Stimulated activated CD8-positive, alpha-beta memory T cell treated with anti-CD3 and anti-CD28 coated beads, Interleukin-2, amount 100 ng/mL, for 48 hours (primary cell): ENCODE results near the gene CTSK.
"Not testable (repeated sequence)": the region's sequence is repeated elsewhere in the genome, so short reads cannot be mapped to it uniquely, and the experiment has no call there.

Experiments used
- DNase-seq, 2 donors: peaks; one replicate each; pipeline ENCODE4 v3.0.0-alpha.2; 2020; ENCODE audit warnings: low read depth in 2 of 2

The CTSK gene

DNA sequence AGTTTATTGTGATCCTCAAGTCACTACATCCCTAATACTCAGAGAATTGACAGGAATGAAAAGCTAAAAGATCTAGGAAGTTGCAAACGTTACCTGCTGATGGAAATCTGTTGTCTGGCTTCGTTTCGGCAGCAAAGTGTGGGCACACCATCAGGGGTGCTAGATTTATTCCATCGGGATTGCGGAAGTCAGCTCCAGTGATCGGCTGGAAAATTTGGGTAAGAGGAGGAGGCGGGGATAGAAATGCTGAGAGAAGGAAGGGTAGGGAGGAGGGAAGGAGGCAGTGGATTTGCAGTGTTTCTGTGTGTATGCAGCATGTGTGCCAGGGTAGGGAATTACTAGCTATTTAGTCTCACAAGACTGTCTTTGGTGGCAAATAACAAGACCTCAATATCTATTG is at the start of gene CTSK:
TSS of gene CTSK (minus strand) at position 140 of the 400 bp plus-strand sequence. CDS start 1,455 bp downstream, outside the sequence.
- DNase-seq = no peak

DNA sequence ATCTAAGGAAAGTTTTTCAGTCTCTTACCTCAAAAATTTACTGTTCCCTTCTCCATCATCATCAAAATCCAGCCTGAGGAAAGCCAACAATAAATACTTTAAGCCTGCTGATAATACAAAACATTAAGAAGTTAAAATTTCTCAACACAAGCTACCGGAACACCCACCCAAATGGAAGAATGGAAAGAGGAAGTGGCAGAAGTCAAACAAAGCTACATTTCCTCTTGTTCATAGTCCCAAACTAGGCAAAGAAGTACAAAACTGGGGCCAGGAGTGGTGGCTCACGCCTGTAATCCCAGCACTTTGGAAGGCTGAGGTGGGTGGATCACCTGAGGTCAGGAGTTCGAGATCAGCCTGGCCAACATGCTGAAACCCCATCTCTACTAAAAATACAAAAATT is 44.7 kb upstream of the CTSK start:
- DNase-seq = not testable (repeated sequence)

DNA sequence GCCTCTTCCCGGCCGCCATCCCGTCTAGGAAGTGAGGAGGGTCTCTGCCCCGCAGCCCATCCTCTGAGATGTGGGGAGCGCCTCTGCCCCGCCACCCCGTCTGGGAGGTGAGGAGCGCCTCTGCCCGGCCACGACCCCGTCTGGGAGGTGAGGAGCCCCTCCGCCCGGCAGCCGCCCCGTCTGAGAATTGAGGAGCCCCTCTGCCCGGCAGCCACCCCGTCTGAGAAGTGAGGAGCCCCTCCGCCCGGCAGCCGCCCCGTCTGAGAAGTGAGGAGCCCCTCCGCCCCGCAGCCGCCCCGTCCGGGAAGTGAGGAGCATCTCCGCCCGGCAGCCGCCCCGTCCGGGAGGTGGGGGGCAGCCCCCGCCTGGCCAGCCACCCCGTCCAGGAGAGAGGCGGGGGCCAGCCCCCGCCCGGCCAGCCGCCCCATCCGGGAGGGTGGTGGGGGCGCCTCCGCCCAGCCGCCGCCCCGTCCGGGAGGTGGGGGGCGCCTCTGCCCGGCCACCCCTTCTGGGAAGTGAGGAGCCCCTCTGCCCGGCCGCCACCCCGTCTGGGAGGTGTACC is 42.8 kb upstream of the CTSK start:
- DNase-seq = not testable (repeated sequence)

DNA sequence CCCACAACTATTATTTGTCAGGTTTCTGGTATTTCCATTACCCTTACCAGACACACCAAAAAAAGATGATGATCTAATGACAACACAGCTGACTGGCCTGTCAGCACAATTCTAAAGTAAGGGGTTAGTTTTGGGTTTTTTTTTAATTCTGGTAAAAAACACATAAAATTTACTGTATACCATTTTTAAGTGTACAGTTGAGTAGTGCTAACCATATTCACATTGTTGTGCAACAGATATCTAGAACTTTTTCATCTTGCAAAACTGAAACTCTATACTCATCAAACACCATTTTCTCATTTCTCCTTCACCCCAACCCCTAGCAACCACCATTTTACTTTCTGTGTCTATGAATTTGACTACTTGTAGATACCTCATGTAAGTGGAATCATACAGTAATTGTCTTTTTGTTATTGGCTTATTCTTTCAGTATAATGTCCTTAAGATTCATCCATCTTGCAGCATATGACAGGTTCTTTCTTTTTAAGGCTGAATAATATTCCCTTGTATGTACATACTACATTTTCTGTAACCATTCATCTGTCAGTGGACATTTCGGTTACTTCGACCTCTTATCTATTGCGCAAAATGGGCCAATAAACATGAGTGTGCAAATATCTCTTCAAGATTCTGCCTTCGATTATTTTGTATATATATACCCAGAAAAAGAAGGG is 38.5 kb upstream of the CTSK start:
- no peak for DNase-seq

DNA sequence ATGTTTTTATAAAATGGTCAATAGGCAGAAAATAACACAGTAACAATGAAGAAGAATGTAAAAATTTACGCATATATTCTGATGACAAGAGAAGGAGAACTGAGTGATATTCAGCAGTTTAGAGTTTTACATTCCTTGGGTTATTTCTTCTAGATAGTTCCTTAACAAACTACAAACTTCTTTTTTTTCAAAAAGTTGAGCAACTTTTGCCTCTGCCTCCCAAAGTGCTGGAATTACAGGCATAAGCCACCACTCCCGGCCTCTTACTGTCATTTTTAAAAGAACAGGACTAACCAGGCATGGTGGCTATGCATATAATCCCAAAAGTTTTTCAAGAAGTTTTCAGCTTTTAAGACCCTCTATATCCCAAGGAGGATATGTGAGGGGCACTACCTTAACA is 35.4 kb upstream of the CTSK start:
- no peak for DNase-seq

DNA sequence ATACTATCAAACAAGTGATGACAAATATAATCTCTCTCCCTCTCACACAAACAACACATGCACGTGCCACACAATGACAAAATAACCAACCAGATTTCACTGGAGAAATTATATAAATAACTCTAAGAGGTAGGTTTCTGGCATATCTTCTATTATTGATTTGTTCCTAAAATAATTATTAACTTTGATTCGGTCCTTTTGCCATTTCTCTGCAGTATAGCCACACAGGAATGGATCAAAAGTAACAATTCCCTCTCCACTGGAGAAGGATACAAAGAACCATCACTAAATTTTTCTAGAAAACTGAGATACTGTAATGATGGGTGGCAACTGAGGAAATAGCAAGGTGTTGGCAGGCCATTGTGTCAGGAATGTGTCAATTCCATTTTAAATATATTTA is 34.9 kb upstream of the CTSK start:
- DNase-seq = no peak

DNA sequence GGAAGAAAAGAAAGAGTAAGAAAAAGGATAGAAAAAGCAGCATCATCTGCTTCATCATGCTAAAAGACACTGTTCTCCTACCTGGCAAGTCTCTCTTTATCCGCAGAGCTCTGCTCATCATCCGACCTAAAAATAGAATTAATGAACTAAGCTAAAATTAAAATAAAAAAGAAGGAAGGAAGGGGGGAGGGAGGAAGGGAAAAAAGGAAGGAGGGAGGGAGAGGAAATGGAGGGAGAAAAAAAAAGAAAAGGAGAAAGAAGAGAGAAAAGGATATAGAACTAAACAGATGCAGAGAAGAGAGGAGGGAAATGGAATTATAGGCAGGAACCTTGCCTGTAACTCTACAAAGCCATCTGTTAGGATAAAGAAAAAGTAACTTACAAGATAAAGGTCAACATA is 34.3 kb upstream of the CTSK start:
- no peak for DNase-seq

DNA sequence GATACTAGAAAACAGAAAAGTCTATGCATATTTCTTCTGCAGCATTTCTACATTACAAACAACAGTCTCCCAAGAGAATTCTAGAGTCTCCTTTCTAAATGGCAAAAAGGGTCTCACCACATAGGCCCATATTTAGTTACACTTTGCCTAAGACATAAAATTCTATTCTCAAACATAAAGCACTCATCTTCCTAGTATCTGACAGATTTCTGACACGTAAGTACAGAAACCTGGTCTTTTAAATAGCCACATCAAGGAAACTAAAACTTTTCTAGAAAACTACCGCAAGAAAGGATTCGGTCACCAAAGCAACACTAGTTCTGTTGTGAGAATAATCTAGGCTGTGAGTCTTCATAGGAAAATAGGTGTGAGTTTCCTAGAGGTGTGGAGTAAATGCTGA is 33.6 kb upstream of the CTSK start:
- no peak for DNase-seq

DNA sequence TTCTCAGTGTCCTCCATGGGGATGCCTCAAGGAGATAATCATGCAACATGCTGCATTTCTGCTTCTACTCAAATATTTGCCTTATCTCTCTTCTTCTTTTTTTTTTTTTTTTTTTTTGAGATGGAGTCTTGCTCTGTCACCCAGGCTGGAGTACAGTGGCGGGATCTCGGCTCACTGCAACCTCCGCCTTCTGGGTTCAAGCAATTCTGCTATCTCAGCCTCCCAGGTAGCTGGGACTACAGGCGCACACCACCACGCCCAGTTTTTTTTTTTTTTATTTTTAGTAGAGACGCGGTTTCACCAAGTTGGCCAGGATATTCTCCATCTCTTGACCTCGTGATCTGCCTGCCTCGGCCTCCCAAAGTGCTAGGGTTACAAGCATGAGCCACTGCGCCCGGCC is 32.8 kb upstream of the CTSK start:
- not testable (repeated sequence) for DNase-seq

DNA sequence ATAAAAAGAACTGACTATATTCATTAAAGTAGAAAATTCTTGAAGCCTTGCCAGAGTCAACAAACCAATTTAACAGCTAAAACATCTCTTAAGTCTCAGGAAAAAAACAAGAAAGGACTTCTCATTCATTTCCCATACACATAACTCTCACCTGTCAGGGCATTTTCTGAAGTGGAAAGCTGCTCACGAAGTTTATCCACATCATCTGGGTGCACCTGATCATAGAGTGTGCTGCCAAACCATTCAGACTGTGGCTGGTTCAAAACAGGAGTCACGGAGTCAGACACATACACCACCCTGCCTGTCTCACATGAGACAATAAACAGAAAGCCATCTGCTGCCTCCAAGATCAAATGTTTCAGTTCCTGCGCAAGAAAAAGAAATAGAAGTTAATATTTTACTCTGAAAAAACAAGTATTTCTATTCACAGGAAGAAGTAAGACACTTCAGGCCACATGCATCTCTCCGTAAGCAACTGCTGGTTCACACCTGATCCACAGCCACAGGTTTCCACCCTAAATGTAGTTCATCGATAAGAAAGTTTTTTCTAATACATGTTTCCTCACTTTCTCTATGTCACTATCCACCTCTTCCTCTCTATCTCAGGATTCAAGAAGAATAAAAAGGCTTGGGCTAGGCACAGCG is 28.2 kb upstream of the CTSK start:
- DNase-seq = no peak

DNA sequence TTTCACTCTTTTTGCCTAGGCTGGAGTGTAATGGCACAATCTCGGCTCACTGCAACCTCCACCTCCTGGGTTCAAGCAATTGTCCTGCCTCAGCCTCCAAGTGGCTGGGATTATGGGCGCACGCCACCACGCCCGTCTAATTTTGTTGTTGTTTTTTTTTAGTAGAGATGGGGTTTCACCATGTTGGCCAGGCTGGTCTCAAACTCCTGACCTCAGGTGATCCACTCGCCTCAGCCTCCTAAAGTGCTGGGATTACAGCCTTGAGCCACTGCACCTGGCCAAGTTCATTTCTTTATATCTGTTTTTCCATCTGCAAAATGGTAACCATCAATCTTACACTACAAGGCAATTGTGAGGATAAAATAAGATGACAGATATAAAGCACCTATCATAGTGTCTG is 25.9 kb upstream of the CTSK start:
- not testable (repeated sequence) for DNase-seq

DNA sequence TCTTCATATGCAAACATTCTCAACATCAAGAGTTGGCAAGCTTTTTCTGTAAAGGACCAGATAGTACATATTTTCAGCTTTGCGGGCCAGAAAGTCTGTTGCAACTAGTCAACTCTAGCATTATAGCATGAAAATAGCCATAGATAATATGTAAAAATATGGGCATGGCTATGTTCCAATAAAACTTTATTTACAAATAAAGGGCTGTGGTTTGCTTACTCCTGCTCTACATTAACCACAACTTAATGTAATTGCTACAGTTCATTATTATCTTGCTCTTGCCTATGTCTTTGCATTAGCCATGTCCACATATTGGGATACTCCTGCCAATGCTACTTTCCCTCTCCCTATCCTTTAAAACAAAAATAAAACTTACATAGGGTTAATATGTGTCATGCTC is 24.5 kb upstream of the CTSK start:
- DNase-seq = no peak

DNA sequence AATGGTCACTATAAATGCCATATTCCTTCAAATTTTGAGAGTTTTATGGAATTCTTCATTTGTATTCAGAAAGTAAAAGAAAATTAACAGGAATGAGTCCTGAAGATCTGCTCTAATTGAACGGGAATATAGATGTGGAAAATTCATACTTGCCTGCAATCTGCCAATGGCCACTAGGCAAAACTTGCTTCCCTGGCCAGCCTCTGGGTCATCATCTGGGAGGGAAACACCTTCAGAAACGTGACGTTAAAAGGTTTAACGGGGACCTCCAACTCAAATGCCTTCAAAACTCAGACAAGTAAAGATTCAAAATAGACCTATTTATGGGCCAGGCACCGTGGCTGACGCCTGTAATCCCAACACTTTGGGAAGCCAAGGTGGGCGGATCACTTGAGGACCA is 21.7 kb upstream of the CTSK start:
- DNase-seq = no peak

DNA sequence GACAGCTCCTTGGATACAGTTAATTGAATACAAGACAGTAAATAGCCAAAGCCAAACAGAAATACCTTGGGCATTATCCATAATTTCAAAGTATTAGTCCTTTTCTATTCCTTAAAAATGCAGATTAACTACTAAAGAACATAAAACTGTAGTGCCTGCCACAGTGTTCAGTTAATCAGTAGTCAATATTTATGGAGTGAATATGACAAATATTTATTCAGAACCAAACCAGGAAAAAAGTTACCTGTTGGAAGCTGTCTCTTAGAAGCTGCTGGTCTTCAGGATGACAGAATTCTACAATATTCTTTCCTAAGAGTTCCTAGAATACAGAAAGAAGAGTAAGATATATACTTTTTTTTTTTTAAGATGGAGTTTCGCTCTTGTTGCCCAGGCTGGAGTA is 18.2 kb upstream of the CTSK start:
- no peak for DNase-seq

DNA sequence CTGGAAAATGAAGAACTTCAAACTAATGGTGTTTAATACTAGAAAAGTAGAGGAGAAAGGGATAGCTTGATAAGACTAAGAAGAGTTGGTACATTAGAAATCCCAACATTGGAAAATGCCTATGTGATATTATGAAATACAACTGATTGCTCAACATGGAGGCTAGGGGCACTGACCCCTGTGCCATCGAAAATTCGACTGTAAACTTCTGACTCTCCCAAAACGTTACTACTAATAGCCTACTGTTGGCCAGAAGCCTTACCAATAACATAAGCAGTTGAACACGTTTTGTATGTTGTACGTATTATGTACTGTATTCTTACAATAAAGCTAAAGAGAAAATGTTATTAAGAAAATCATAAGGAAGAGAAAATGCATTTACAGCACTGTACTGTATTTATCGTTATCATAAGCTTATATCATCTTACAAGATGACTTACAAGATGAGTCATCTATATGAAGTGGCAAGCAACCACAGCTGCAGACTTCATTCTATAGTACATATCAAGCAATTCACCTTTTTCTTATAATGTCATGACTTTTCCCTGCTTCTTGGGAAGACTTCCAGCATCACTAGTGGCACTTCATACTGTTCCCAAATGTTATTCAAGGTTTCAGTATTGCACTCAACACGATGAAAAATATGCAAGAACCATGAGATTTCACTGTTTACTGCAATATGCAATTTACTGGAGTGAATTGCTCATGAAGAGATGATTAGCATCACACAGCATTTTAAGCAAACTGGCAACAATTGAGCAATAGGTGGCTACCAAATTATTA is 12.9 kb upstream of the CTSK start:
- no peak for DNase-seq

DNA sequence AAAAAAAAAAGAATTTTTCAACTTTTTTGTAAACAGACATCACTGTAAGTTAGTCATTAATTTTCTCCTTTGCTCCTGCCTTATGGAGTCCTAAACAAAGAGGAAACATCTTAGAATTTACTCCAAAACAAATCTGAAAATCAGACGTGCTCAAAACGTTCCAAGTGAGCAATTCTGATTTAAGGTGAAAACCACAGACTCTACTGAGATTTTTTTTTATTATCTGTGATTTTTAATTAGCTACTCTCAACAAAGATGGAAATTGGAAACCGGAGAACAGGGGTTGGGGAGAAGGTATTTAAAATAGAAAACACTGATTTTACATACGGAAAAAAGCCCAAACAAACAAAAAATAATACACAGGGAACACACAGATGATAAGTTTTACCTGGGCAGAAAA is 7.8 kb upstream of the CTSK start:
- no peak for DNase-seq

DNA sequence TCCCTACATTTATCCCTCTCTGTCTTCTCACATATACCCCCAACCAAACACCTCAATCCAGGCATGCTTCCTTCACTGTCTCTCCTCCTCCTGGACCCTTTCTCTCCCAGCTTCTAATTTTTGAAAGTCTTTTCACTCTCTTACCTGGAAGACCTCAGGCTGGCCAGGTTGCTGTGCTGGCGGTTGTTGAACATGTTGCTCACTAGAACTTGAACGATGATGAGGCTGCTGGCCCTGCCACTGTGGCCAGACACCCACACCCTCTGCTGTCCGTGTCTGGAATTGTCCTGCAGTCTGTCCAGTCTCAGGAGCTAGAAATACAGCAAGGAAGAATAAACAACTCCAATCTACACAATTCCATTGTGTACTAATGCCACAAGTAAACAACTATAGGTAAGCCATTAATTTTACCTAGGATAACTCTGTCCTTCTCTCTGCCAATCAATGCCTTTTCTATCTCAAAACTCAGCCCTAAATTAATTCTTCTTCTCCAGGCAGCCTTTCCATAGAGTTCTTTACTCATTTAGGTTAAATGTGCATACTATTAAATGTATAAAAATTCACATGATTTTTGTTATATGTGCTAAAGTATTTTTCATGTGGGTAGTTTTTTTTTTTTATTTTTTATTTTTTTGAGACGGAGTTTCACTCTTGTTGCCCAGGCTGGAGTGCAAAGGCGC is 5.1 kb upstream of the CTSK start:
- no peak for DNase-seq

DNA sequence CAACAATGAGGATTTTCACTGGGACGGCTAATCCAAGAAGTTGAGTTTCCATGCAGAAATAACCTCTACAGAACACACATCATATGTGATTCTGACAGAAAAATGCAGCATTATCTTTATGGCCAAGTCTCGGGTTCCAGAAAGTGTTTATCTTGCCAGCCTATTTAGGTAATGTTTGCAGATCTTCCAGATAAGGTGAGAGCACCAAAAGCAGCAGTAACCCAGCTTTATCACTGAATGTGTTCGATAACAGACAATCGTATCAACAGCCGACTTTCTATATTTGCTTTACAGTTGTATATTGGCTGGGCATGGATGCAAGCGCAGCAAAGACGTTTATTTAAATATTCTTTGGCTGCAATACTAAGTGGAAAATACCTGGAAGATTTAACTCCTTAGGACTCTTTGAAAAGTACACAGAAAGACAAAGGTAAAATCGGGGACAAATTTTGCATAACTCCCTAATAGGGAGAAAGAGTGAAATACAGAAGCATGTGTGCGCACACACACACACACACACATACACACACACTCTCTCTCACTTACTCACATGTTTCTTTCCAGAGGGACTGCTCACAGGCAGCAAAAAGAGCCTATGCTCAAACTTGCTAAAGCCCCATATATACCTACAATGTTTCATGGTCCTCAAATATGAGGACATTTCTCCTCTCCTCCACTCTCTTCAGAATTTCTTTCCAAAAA is 3.0 kb upstream of the CTSK start:
- no peak for DNase-seq

DNA sequence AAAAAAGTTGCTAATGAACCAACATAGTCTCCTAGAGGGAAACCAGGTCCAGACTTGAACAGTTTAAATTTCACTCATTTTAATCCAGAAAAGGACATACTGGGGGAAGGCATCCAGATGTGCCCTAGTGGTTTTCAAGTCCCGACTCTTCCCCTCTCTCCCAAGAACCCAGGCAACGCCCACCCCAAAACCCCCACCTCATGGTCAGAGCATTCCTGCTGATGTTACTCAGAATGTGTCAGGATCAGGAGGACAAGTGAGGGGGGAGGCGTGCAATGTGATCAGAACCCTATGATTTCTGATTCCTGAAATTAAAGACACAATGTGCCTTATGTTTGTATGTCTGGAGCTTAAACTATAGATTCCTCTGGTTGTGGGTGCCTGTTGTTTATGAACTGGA is 1.6 kb upstream of the CTSK start:
- DNase-seq = no peak

DNA sequence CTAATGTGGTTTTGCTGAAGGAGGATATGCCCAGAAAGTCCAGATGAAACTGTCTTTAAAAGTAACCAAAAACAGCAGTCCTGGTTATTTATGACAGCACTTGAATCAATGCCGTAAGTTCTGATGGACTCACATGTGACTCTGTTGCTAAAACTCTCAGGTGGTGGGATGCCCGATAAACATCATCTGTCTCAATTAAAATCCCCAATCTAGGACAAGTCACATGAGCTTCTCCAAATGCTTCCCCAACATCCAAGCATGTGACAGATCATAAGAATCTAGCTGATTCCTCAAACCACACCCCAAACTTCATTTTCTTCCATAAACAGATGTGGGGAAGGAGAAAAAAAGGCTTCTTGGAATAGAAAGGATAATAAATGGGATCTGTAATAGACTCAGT is 786 bp upstream of the CTSK start:
- DNase-seq = no peak

DNA sequence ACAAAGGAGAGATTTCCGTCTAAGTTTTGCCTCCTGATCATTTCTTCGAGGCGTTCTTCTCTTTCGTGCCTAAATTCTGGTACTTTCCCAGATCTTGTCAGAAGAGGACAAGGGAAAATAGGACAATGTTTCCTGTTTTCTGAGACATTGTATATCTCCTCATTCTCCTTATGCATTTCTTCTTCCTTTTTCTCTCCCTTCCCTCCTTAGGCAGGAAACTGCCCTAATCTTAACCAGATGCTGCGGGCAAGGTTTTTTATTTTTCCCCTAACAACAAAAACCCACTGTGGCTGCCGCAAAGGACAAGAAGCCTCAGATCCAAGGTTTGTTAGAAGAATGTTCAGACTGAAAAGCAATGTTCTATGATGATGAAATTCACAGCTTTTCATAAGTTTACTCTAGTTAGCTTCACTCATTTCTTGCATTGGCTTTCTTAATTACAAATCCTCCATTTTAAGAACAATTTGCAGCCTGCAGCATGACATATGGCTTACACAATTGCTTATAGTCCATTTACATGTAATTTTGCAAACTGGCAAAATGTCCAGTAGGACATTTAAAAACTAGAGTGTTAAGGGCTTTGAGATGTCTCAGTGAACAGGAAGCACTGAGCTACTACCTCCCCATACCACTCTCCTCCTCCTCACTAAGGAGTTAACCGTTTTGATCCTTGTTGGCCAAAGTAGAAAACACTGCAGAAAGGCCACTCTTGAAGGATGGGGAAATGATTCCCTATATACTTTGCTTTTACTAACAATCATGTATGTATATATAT is 624 bp downstream of the CTSK start:
- no peak for DNase-seq
